ENCODE measurements around the gene THBD.

THBD gene

GRCh38 chr20:23084282-23084844, 34.9 kb upstream of the THBD start:
- no peak for TF ChIP-seq CTCF (conservative IDR thresholded peaks at IDR 0.05; ENCODE audit: low read depth, low read length)
- no peak for DNase-seq (ENCODE audit: low read depth)
- H3K4me3 ChIP-seq (ENCODE audit: low read length): no peak overlapping the region

GRCh38 chr20:23083553-23084220, 34.2 kb upstream of the THBD start:
- no peak overlapping the region for H3K4me3 ChIP-seq (ENCODE audit: low read length)
- TF ChIP-seq CTCF (conservative IDR thresholded peaks at IDR 0.05; ENCODE audit: low read depth, low read length): no peak
- DNase-seq (ENCODE audit: low read depth): no peak

- no peak for DNase-seq (ENCODE audit: low read depth)
- TF ChIP-seq CTCF (conservative IDR thresholded peaks at IDR 0.05; ENCODE audit: low read depth, low read length): no peak
- no peak overlapping the region for H3K4me3 ChIP-seq (ENCODE audit: low read length)
Measured at GRCh38 chr20:23082846-23083552, 33.5 kb upstream of the THBD start.

GRCh38 chr20:23081263-23081819, 31.9 kb upstream of the THBD start:
- no peak for DNase-seq (ENCODE audit: low read depth)

DNA sequence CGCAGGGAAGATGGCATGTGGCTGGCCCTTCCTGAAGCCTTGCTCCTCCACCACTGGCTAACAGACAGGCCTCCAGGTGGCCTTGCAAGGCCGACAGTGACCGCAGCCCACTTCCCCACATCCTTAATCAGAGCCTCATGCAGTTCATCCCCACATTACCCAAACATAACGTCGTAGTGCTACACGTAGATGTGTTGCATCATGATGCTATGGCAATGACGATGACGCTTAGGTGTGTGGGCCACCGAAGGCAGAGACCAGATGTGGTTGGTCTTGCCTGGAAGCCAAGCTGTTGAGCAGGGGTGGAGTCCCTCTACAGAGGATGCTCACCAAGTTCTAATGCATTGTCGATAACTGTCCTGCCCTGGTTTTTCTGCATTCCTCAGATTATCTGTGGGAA, 31.0 kb upstream of the THBD start:
- no peak overlapping the region for H3K4me3 ChIP-seq (ENCODE audit: low read length)
- no peak for DNase-seq (ENCODE audit: low read depth)
- TF ChIP-seq CTCF (conservative IDR thresholded peaks at IDR 0.05; ENCODE audit: low read depth, low read length): no peak

More at GRCh38 chr20:23081263-23081819, 31.9 kb upstream of the THBD start:
- H3K4me3 ChIP-seq (ENCODE audit: low read length): no peak overlapping the region
- no peak for TF ChIP-seq CTCF (conservative IDR thresholded peaks at IDR 0.05; ENCODE audit: low read depth, low read length)

GRCh38 chr20:23079926-23080325, 30.5 kb upstream of the THBD start:
- no peak for TF ChIP-seq CTCF (conservative IDR thresholded peaks at IDR 0.05; ENCODE audit: low read depth, low read length)
- no peak overlapping the region for H3K4me3 ChIP-seq (ENCODE audit: low read length)
- DNase-seq (ENCODE audit: low read depth): no peak

Measured in retinal pigment epithelial cell (primary cell).